Transverse colon (tissue), 3 donors: ENCODE data around the gene BCAS1.

Experiments used
- CTCF ChIP-seq, 5 experiments: fragments of 200-600 bp in 3 of 5; fragments of 450-650 bp in 2 of 5; sonication (generic) in 3 of 5; IDR thresholded peaks; 1 replicate in 2 of 5; 2 replicates in 3 of 5; pipeline ENCODE4 v1.5.1; 2016 to 2017; ENCODE audit warnings: antibody characterized with exemption in 5 of 5, inconsistent platforms in 3 of 5, mild to moderate bottlenecking in 2 of 5, moderate library complexity in 1 of 5
- POLR2A ChIP-seq: fragments of 450-650 bp; IDR thresholded peaks from one replicate; pipeline ENCODE4 v1.6.1; 2016; ENCODE audit warnings: antibody characterized with exemption, mild to moderate bottlenecking, moderate library complexity

- TF ChIP-seq POLR2A, result no peak
- TF ChIP-seq CTCF (IDR thresholded peaks at IDR 0.05), result no peak
Measured at GRCh38 chr20:53950031-53950430, 120.4 kb downstream of the BCAS1 start.
